SIG-M5 (cell line): ENCODE measurements around the gene KLHL22.
A peak's percentile ranks its signal among the peaks of the same experiment; 100 is the strongest.
"Not testable (repeated sequence)": the region's sequence is repeated elsewhere in the genome, so short reads cannot be mapped to it uniquely, and the experiment has no call there.

Source experiments
- DNase-seq: peaks from one replicate; lab custom pipeline; 2025; lab: John Stamatoyannopoulos, UW

Gene KLHL22

DNA sequence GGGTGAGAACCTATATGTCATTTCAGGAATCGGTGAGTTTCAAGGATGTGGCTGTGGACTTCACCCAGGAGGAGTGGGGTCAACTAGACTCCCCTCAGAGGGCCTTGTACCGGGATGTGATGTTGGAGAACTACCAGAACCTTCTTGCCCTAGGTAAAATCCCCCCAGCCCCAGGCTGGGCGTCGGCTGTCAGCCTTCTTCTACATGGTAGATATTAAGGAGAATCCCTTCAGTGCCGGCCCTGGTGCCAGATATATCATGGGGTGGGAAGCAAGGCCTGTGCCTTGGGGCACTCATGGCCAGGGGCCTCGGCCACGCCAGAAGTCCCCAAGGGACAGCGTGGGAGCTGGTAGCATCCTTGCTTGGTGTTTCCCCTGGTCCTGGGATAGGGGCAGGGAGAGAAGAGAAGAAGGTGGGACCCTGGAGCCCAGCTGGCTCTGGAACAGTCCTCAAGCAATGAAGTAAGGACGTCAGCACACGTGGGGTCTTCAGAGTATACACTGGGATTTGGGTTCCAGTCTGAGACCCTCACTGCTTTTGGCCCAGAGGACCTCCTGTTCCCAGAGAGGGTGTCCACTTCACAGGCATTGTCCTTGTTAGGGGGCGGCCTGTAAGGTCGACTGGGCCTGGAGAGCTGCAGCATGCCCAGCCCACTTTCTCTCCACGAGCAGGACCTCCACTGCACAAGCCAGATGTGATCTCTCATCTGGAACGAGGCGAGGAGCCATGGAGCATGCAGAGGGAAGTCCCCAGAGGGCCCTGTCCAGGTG lies 94.8 kb downstream of the KLHL22 start:
- no peak for DNase-seq

DNA sequence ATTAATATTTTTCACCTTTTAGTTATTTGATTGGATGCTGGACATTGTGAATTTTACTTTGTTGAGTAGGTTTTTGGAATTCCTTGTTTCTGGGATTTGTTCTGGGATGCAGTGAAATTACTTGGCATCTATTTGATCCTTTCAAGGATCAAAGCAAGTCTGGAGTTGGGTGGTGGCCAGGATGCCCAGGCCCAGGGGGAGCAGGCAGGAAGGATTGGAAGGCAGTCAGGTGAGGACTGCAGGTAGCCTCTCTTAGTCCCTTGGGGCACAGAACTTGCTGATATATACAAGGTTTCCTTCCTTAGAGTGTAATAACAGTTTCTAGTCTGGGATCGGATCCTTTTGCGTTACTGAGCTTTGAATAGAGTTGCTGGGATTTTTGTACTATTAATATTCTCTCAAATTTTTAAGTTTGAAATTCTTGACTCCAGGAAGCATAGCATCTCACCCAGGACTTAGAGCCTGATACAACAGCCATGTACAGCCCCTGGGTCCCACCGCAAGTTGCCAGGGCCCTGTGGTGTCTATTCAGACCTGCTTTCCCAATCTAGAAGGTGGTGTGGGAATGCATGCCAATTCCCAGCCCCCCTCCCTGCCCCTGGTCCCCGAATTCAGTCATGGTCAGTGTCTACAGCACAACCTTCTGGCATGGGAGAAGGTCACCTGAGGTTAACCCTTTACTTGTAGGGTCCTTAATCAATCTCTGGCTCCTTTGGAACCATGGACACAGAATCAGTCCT lies 95.6 kb downstream of the KLHL22 start:
- DNase-seq: no peak

DNA sequence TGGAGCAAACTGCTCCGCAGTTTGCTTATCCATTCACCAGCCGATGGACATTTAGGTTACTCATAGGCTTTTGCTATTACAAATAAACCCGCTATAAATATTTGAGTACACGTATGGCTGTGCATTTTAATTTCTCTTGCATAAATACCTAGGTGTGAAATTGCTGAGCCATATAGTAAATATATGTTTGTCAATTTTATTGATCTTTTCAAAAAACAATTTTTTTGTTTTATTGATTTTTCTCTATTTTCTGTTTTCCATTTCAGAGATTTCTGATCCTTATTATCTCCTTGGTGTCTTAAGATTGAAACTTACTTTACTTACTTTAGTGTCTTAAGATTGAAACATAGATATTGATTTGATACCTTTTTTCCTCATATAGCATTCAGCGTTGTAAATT lies 97.2 kb downstream of the KLHL22 start:
- DNase-seq: no peak

DNA sequence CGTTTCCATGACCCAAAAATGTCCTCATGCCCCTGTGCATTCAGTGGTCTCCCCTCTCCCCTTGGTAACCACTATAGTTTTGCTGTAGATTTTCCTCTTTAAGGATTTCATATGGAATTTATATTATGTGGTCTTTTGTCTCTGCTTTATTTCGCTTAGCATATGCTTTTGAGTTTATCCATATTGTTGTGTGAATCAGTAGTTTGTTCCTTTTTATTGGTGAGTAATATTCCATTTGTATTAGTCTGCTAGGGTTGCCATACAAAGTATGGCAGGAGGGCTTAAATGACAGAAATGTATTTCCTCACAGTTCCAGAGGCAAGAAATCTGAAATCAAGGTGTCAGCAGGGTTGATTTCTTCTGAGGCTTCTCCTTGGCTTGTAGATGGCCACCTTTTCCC lies 98.1 kb downstream of the KLHL22 start:
- DNase-seq: no peak

DNA sequence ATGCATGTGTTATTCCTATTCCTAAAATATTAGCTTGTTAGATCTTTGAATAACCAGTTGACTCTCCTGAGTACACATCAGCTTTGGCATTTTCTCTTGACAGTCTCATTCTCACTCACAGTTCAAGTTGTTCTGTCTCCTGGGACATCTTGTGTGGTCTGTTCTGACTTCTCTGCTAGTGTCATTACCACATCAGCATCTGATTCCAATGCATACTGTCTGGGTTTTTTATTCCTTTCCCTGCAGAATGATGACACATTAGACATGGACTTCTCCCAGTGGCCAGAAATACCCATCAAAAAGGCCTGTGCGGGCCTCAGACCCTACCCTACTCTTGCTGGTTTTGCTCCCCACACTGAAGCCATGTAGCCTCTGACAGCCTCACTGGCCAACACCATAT lies 99.0 kb downstream of the KLHL22 start:
- no peak for DNase-seq

DNA sequence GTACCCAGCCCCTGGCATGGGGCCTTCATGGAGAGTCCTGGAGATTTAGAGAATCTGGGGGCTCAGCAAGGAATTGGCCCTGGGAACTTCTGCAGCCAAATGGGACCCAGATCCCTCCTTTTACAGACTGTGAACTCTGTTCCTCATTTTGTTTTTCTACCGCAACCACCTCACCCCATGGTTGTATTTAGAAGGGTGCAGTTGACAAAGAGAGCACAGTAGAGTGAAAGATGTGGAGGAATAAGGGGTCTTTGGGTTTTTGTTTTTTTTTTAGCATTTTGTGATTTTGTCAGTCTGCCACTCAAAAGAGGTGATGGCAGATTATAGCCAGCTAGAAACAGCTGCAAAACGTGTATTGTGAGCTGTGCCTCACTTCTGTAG lies 99.7 kb downstream of the KLHL22 start:
- no peak for DNase-seq

DNA sequence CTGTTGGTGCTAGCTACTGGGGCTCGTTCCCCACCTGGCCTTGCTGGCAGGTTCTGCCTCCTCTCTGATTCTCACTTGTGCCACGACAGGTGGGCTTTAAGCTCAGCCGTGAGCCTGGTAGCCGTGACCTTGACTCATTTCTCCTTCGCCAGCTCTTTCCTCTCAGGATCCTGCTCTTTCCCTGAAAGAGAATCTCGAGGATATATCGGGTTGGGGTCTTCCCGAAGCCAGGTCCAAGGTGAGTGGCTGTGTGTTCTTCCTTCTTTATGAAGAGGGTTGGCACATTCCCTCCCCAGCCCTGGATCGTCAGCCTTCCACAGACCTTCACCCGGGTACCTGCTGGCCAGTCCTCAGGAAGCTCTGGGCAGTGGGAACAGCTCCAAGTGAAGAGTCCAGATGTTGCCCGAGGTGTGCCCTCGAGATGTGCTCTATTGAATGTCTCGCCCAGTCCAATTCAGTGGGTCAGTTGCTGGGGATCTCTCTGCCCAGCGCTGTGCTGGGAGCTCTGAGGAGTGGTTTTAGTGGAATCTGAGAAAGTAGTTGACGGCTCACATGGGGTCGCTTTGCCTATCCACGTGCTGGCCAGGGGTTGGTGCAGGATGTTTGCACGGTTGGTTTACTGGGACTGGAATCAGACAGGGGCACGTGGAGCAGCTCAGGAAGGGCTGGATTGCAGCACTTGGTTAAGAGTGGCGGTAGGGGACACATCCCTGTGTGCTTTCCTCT lies 100.3 kb downstream of the KLHL22 start:
- no peak for DNase-seq

DNA sequence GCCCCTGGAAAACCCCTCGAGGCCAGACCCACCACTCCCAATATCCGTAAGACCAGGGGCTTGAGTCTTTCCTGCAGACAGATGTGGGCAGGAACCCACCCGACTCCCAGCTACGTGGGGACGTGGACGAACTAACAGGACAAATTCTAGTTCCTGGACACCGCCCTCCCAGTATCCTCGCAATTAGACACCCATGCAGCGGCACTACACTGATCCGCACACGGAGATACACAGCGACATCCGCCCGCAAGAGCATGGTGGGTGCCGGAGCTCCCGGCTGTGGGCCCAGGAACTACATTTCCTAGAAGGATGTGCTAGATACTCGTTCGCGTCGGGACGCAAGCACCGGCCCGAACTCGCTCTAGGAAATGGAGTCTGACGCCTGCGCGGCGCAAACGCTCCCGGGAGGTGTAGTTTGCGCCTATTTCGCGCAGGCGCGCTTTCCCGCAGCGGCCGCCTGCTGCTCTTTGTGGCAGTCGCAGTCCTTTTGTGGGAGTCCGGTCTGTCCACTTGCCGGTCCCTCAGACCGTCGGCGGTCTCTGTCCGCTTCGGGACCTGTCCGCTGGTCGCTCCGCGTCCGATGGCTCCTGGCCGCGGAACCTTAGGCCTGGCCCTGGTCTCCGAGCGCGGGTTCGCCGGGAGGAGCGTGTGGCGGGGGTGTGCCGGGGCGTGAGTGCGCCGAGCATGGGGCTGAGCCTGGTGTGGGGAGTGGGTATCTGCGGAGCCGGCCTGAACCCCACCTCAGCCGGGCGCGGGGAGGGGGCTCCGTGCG lies 101.7 kb downstream of the KLHL22 start, which contains the start of gene ZNF74:
ZNF74 (plus strand) TSS at position 447 of the 772 bp plus-strand sequence. CDS start 478 bp downstream, outside the sequence.
- peak; percentile 45 for DNase-seq

DNA sequence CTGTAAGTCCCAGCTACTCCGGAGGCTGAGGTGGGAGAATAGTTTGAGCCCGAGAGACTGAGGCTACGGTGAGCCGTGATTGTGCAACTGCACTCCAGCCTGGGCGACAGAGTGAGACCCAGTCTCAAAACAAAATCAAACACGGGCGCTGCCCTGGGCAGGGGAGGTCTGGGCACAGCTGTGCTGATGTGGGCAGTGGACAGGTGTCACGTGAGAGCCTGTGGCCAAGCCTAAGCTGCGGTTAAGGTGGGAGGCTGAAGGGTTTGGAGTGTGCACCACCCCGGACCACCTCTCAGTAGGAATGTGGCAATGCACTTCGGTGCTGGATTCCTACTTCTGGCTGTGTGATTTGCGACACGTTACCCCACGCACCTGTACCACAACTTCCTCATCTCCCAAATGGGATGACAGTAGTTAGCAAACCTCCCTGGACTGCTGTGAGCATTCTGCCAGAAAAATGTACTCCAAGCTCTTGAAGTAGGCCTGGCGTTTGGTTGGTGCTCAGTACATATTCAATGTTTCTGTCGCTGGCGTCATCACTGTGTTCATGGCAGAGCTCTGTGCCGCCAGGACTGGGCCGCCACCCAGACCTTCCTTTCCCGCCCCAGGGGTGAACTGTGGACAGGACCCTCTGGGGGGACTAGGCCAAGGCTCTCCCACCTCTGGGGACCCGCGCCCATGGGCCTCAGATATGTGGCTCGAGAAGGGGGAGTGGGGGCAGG lies 102.5 kb downstream of the KLHL22 start:
- DNase-seq: no peak

DNA sequence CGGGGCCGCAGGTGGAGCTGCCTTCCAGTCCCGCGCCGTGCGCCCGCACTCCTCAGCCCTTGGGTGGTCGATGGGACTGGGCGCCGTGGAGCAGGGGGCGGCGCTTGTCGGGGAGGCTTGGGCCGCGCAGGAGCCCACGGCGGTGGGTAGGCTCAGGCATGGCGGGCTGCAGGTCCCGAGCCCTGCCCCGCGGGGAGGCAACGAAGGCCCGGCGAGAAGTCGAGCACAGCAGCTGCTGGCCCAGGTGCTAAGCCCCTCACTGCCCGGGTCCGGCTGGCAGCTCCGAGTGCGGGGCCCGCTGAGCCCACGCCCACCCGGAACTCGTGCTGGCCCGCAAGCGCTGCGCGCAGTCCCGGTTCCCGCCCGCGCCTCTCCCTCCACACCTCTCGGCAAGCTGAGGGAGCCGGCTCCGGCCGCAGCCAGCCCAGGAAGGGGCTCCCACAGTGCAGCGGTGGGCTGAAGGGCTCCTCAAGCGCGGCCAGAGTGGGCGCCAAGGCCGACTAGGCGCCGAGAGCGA lies 103.2 kb downstream of the KLHL22 start:
- not testable (repeated sequence) for DNase-seq
